ENCODE results near the gene BUB1.
"Not testable (repeated sequence)": the region's sequence is repeated elsewhere in the genome, so short reads cannot be mapped to it uniquely, and the experiment has no call there.

The BUB1 gene

DNA sequence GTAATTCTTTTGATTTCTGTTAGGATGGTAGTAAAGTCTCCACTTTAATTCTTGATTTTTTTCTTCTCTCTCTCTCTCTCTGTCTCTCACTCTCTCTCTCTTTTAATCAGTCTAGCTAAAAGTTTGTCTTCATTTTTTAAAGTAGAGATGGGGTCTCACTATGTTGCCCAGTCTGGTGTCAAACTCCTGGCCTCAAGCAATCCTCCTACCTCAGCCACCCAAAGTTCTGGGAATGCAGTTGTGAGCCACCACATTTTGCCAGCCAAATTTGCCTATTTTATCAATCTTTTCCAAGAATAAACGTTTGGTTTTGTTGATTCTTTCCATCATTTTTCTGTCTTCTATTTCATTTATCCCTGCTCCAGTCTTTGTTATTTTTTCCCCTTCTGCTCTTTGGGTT lies 30.6 kb upstream of the BUB1 start:
- TF ChIP-seq, protein P1, sequence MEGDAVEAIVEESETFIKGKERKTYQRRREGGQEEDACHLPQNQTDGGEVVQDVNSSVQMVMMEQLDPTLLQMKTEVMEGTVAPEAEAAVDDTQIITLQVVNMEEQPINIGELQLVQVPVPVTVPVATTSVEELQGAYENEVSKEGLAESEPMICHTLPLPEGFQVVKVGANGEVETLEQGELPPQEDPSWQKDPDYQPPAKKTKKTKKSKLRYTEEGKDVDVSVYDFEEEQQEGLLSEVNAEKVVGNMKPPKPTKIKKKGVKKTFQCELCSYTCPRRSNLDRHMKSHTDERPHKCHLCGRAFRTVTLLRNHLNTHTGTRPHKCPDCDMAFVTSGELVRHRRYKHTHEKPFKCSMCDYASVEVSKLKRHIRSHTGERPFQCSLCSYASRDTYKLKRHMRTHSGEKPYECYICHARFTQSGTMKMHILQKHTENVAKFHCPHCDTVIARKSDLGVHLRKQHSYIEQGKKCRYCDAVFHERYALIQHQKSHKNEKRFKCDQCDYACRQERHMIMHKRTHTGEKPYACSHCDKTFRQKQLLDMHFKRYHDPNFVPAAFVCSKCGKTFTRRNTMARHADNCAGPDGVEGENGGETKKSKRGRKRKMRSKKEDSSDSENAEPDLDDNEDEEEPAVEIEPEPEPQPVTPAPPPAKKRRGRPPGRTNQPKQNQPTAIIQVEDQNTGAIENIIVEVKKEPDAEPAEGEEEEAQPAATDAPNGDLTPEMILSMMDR (conservative IDR thresholded peaks at IDR 0.05; ENCODE audit: low read length), result no peak
- no peak for DNase-seq (ENCODE audit: low read depth)
- H3K4me3 ChIP-seq (ENCODE audit: low read length), result no peak overlapping the region

DNA sequence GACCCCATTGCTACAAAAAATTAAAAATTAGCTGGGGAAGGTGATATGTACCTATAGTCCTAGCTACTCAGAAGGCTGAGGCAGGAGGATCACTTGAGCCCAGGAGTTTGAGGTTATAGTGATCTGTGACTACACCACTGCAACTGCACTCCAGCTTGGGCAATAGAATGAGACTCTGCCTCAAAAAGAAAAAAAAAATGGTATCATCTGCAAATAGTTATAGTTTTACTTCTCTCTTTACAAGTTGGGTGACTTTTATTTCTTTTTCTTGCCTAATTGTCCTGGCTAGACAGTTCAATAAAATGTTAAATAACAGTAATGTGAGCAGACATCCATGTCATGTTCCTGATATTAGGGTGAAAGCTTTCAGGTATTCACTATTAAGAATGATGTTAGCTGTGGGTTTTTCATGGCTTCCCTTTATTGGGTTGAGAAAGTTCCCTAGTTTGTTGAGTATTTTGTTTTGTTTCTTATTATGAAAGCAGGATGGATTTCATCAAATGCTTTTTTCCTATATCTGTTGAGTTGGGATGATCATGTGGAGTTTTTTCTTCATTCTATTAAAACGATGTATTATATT lies 29.6 kb upstream of the BUB1 start:
- no peak overlapping the region for H3K4me3 ChIP-seq (ENCODE audit: low read length)
- no peak for DNase-seq (ENCODE audit: low read depth)
- TF ChIP-seq, protein P1 (conservative IDR thresholded peaks at IDR 0.05; ENCODE audit: low read length), result no peak

DNA sequence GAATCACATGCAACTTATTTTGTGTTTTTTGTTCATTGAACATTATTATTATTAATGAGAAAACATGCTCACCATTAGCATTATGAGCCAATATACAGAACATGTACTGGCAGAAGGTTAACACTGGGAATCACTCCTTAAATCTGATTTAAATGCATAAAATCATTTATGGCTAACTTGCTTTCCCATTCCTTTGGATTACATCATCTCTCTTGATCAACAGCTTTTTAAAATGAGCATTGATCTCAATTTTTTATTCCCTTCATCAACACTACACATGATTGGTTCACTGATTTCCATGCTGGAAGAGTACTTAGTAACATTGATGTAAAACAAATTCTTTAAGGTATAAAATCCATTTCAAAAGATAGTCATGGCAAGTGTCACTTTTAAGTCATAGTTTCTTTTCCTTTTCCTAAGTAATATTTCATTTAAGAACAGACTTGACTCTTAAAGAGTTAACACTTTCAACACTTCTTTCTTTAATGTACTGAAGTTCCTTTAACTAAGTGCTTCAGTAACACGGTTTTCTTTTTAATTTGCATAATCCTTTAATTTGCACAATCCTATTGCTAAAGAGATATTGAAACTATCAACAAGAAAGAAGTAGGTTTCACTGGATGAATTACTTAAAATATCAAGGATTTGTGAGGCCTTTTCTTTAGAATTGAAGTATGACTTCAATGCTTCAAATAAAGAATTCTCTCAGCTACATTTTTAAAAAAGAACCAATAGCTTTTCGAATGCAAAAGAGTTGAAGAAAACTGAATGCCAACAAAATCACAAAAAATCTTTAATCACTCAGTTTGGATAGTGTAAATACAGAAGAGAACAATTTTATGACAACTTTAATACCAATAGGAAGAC lies 24.9 kb upstream of the BUB1 start:
- no peak overlapping the region for H3K4me3 ChIP-seq (ENCODE audit: low read length)
- DNase-seq (ENCODE audit: low read depth), result no peak
- TF ChIP-seq, protein P1 (conservative IDR thresholded peaks at IDR 0.05; ENCODE audit: low read length), result no peak

DNA sequence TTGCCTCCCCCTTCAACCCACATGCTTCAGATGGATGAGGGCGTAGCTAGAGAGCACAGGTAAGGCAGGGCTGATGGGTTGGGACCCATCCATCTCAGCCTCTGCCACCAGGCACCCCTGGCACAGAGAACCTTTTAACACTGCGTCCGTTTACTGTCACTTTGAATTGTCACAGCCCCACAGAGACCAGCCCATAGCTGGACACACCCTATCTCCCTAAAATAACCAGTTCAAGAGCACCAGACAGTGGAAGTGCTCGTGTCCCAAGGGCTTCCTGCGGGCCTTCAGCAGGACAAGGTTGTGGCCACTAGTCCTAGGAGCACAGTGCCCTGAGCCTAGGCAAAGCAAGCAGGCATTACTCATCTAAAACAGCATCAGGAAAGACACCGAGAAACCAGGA lies 20.4 kb upstream of the BUB1 start:
- not testable (repeated sequence) for DNase-seq (ENCODE audit: low read depth); H3K4me3 ChIP-seq (ENCODE audit: low read length)

DNA sequence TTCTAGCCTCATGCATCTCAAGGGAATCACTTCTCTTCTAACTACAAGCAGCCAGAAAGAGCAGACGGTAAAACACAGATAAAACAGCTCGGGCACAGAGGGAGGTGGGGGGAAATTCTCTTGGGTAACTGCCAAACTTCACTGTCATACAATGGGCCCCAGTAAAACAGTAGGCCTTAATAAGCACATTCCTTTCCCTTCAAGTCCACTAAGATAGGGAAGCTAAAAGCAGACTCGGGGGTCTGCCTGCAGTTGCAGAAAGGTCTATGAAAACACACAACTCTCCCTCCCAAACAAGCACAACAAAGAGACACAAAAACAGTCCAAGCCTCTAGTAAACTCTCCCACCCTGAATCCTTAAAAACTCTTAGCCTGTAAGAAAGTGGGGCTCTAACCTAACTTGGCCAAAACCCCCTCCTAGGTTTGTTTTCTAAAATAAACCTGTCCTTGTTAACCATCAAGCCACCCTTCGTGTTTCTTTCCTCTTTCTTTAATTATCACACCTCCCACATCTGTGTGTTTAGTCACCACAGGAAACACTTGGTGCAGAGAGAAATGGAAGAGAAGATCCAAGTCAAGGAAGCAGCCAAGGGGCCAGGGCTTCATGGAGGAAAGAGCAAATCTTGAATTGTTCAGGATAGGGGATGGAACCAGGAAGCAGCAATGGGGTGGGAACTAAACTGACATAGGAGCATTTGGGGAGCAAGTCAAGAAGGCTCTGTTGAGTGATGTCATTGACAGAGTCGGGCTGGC lies 17.5 kb upstream of the BUB1 start:
- DNase-seq (ENCODE audit: low read depth); H3K4me3 ChIP-seq (ENCODE audit: low read length): not testable (repeated sequence)

DNA sequence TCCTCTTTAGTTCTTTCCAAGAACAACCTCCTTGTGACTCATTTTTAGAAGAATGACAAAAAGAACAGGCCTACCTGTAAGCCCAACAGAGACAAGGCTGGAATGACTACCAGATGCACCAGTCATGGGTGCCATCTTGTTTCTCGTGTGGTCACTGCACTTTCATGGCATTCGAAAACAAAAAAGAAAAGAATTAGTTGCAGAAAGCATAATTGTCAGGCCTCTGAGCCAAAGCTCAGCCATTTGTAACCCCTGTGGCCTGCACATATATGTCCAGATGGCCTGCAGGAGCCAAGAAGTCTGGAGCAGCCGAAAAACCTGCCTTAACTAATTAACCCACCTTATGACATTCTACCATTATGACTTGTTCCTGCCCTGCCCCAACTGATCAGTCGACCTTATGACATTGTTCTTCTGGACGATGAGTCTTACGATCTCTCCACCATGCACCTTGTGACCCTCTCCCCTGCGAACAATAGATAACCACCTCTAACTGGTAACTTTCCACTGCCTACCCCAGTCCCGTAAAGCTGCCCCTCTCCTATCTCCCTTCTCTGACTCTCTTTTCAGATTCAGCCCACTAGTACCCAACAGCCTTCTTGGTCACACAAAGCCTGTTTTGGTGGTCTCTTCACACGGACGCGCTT lies 13.9 kb upstream of the BUB1 start:
- no peak for DNase-seq (ENCODE audit: low read depth)
- H3K4me3 ChIP-seq (ENCODE audit: low read length), result no peak overlapping the region
- TF ChIP-seq, protein P1 (conservative IDR thresholded peaks at IDR 0.05; ENCODE audit: low read length), result no peak

DNA sequence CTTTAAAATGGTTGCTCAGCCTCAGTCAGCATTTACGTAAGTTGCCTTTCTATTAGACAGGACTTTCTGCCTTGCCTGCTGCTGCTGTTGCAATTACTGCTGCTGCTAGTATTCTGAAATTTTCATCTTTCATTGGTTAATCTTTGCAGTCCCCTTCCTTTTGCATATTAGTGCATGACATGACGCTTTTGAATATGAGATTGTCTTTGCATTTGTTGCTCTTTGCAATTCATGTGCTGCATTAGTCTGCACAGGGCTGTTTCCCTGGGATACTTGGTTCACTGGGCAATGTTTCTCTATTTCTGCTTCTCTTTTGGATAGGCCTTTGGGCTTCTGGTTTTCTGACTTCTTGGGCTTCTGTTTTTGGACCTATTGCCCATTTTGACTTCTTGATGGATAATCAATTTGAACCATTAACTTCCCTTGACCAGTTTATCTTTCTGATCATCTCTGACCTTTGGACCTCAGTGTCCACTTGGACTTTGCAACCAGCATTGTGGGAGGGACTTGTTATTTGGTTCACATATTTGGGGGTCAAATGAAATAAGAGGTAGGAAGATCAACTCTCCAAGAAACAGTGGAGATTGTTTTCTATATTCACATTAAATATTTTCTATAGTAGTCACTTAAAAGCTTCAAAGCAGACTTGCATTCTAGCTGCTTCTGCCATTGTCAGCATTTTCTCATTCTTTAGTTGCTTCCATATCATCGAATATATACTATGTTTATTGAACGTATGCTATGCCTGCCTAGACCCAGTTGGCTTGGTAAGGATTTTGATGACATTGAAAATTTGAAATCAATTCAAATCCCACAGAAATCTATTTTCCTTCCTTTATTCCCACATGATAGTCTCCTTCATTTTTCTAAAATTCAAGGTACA lies 12.5 kb upstream of the BUB1 start:
- DNase-seq (ENCODE audit: low read depth), result no peak
- TF ChIP-seq, protein P1 (conservative IDR thresholded peaks at IDR 0.05; ENCODE audit: low read length), result no peak
- no peak overlapping the region for H3K4me3 ChIP-seq (ENCODE audit: low read length)

All from AG10803 (cell line).